Activated gamma-delta T cell treated with anti-CD3 and anti-CD28 coated beads, Interleukin-2, amount 50 U/mL, for 16 hours (primary cell): ENCODE measurements around the gene IL36A.

Experiments
- DNase-seq: peaks from one replicate; pipeline ENCODE4 v3.0.0-alpha.2; 2020; ENCODE audit warnings: low read depth

The IL36A gene

GRCh38 chr2:113007250-113007649 is 2.0 kb downstream of the IL36A start:
- no peak for DNase-seq

DNA sequence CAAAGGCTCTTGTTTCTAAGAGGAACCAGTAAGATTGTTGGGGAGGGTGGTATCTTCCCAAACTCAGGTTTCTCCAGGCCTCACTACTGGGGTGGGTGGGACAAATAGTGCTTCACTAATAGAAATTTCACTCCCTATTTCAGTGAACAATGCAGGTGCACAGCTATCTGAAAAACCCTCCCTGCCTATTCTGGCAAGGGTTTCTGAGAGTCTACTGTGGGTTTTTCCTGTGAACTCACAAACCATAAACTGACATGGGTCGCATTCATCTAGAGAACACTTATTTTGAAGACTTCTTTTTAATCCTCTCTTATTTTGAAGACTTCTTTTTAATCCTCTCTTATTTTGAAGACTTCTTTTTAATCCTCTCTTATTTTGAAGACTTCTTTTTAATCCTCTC is 4.4 kb downstream of the IL36A start:
- DNase-seq, result no peak

GRCh38 chr2:113010088-113010487 is 4.8 kb downstream of the IL36A start:
- no peak for DNase-seq

DNA sequence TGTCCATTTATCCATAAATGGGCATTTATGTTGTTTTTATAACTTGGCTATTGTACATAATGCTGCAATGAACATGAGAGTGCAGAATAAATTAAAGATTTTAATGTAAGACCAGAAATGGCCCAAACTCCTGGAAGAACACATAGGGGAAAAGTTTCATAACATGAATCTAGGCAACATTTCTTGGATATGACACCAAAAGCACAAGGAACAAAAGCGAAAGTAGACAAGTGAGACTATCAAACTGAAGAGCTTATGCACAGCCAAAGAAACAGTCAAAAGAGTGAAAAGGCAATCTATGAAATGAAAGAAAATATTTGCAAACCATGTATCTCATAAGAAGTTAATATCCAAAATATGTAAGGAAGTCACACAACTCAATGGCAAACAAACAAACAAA is 5.8 kb downstream of the IL36A start:
- no peak for DNase-seq

GRCh38 chr2:113012436-113013335 is 7.4 kb downstream of the IL36A start:
- no peak for DNase-seq

- DNase-seq, result no peak
Observed at GRCh38 chr2:113013336-113013661, 8.0 kb downstream of the IL36A start.

GRCh38 chr2:113014067-113014466 is 8.8 kb downstream of the IL36A start:
- no peak for DNase-seq

- DNase-seq, result no peak
Observed at GRCh38 chr2:113015042-113015441, 9.8 kb downstream of the IL36A start.

DNA sequence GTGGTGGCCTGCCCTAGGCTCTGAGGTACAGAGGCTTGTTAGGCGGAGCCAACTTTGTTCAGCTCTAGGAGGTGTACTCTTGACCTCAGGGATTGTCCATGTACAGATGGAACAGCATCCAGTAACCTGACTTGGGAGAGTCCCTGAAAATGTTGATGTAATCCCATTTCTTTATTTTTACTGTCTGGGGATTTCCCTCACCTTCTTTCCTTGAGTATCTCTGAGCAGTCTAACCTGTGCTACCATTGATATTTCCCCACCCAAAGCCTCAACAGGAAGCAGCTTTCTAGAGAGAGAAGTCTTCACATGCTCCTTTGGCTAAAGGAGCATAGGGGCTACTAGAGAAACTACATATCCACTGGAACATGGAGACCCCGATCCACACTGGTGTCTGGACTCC is 10.4 kb downstream of the IL36A start:
- no peak for DNase-seq

- DNase-seq, result no peak
Observed at GRCh38 chr2:113018509-113018908, 13.2 kb downstream of the IL36A start.

GRCh38 chr2:113021312-113021711 is 16.1 kb downstream of the IL36A start:
- DNase-seq, result no peak

- DNase-seq, result no peak
Observed at GRCh38 chr2:113024764-113025163, 19.5 kb downstream of the IL36A start.

DNA sequence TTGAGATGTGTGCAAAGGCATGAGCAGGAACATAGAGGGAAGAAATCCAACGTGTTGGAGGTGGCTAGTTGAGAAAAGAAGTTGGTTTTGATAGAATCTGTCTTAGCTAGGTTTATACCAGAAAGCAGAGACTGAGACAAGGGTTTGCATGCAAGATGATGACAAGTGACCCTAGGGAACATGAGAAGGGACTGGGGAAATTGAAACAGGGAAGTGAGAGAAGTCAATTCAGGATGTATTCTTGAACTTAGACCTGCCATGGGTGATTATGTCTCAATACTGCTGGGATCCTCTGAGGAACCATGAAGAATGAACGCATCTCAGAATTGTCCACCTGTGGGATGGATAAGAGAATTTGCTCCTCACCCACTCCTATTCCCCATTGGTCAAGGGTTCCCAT is 20.5 kb downstream of the IL36A start:
- no peak for DNase-seq

- DNase-seq, result no peak
Observed at GRCh38 chr2:113027691-113028090, 22.4 kb downstream of the IL36A start.

DNA sequence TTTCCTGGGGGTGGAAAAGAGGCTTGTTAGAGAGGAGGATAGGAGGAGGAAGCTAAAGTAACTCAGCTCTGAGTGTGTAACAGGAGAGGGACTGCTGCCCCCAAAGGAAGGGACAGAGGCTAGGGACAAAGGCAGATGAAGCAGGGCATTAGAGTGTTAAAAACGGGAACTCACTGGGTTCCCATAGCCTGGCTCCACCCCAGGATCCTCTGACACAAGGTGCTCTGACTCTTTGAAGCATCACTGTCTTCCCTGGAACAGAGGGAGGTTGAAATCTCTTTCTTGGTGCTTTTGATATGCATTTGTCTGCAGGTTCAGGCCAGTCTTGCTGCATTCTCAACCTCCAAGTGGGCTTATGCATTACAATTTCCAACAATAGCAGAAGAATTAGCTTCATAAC is 22.9 kb downstream of the IL36A start:
- no peak for DNase-seq

GRCh38 chr2:113032737-113033136 is 27.5 kb downstream of the IL36A start:
- DNase-seq, result no peak

DNA sequence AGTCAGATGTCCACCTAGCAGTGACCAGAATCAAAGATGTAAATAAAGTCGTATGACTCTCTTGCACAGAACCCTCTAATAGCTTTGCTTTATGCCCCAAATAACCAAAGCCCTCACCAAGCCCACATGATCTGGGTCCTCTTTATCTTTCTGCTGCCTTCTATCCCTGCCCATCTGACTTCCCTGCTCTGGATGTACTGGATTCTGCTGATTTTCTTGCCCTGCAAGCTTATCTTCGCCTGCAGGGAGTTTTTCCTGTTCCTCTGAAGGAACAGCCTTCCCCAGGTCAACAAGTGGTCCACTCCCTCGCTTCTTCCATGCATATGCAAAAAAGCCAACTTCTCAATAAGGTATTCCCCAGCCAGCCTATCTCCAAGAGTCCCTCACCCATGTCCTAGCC is 28.8 kb downstream of the IL36A start:
- no peak for DNase-seq

DNA sequence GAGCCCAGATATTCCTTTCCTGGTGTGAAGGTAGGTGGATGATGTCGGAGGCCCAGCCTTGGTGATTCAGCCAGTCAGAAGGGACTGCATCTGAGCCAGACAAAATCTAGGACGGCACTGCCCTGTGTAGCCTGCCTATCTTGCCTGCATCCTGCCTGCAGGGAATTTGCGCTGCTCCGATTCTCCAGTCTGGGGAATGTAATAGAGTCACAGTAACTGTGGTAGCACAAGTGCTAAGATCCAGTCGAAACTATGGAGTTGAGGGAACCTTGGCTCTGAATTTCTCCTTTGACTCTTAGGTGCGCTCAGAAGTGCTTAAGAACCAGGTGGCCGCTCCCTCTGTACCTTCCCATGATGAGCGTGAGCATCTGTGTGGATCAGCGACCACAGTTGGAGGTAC is 31.5 kb downstream of the IL36A start:
- no peak for DNase-seq

- DNase-seq, result no peak
Observed at GRCh38 chr2:113038291-113038690, 33.0 kb downstream of the IL36A start.

DNA sequence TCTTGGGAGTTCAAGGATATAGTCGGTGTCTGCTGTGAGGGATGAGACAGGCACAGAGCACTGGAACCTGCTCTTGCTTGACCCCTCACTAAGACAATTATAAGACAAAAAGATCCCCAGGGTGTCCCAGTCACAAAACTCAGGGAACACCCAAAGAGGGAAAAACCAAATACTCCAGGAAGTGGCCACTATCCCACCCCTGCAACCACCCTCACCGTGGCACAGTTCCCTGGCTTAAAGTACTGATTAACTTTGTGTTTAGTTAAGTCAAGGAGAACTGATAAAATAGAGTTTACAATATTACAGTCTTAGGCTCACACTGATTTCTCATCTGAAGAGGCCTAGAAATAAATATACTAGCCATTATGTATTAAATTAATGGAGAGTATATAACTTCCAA is 33.9 kb downstream of the IL36A start:
- no peak for DNase-seq

GRCh38 chr2:113039719-113040118 is 34.5 kb downstream of the IL36A start:
- DNase-seq, result no peak

- no peak for DNase-seq
Observed at GRCh38 chr2:113041871-113042270, 36.6 kb downstream of the IL36A start.

GRCh38 chr2:113046465-113046864 is 41.2 kb downstream of the IL36A start:
- DNase-seq, result no peak
